Activated CD4-positive, alpha-beta T cell treated with anti-CD3 and anti-CD28 coated beads for 24 hours (primary cell): ENCODE data around the gene TFCP2L1.

Experiments
- DNase-seq, 2 donors: peaks; one replicate each; pipeline ENCODE4 v3.0.0-alpha.2; 2020; ENCODE audit warnings: low read depth in 2 of 2

Gene TFCP2L1

GRCh38 chr2:121173112-121173511 lies 111.9 kb downstream of the TFCP2L1 start:
- DNase-seq = no peak

DNA sequence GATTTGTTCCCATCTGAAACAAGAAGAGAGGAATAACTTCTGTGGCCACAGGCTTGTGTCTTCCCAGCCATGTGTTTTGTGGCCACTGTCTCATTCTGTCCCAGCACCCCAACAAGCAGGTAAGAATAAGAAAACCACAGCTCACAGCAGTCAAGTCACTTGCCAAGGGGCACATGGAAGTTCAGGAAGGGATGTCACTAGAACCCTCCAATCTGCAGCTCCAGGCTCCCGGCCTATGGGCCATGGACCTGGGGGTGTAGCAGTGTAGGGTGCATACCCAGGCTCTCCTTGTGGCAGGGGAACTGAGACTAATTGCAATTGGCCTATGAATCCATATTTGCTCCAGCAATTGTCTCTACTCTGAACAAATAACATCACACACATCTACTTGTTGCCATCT lies 112.5 kb downstream of the TFCP2L1 start:
- no peak for DNase-seq

- DNase-seq = no peak
Observed at GRCh38 chr2:121171625-121172119, 113.3 kb downstream of the TFCP2L1 start.

GRCh38 chr2:121170577-121170976 lies 114.4 kb downstream of the TFCP2L1 start:
- DNase-seq = no peak

GRCh38 chr2:121167411-121167810 lies 117.6 kb downstream of the TFCP2L1 start:
- DNase-seq = no peak
